Measurements from ENCODE around the gene CD300C. TPM values are rescaled to one million over a fixed set of nuclear protein-coding genes. Genes with fewer than 3 reads are reported as not detected.
A peak's percentile ranks its signal among the peaks of the same experiment; 100 is the strongest.
"Not testable (repeated sequence)": the region's sequence is repeated elsewhere in the genome, so short reads cannot be mapped to it uniquely, and the experiment has no call there.

CD300C gene
- total RNA-seq, 1 donor from 2014 or later, result 13.9 TPM

- no peaks in the 10 kb centered on the region for H3K27me3 ChIP-seq (ENCODE audit: low read depth)
- H3K4me1 ChIP-seq, result no peaks in the 10 kb centered on the region
- DNase-seq, result no peak
- H3K27ac ChIP-seq, result no peak overlapping the region
- no peak overlapping the region for H3K4me3 ChIP-seq
- ATAC-seq, result no peak
- no peaks in the 10 kb centered on the region for H3K9me3 ChIP-seq
- intact Hi-C loops (cut with DNase I), result no loop called here
- no peak for TF ChIP-seq CTCF (IDR thresholded peaks at IDR 0.05)
- no peaks in the 10 kb centered on the region for H3K36me3 ChIP-seq
Measured at GRCh38 chr17:74508156-74508555, 37.8 kb downstream of the CD300C start.

- H3K27me3 ChIP-seq (ENCODE audit: low read depth); DNase-seq; H3K9me3 ChIP-seq; H3K4me3 ChIP-seq; ATAC-seq; H3K36me3 ChIP-seq; H3K27ac ChIP-seq; H3K4me1 ChIP-seq; intact Hi-C loops (cut with DNase I): not testable (repeated sequence)
Measured at GRCh38 chr17:74503949-74504348, 42.0 kb downstream of the CD300C start.

GRCh38 chr17:74502861-74503260 is 43.1 kb downstream of the CD300C start:
- intact Hi-C loops (cut with DNase I), result no loop called here
- Histone ChIP-seq H3K36me3 (no peaks in the 10 kb centered on the region), H3K27ac (no peak overlapping the region), H3K4me3 (no peak overlapping the region), H3K9me3 (no peaks in the 10 kb centered on the region), H3K27me3 (ENCODE audit: low read depth) (no peaks in the 10 kb centered on the region), H3K4me1 (no peaks in the 10 kb centered on the region)
- ATAC-seq, result no peak
- no peak for DNase-seq
- TF ChIP-seq CTCF (IDR thresholded peaks at IDR 0.05), result no peak

- no peak for ATAC-seq
- H3K36me3 ChIP-seq, result no peaks in the 10 kb centered on the region
- H3K27me3 ChIP-seq (ENCODE audit: low read depth), result no peaks in the 10 kb centered on the region
- intact Hi-C loops (cut with DNase I), result no loop called here
- no peak overlapping the region for H3K27ac ChIP-seq
- DNase-seq, result no peak
- H3K4me1 ChIP-seq, result no peaks in the 10 kb centered on the region
- no peaks in the 10 kb centered on the region for H3K9me3 ChIP-seq
- no peak for TF ChIP-seq CTCF (IDR thresholded peaks at IDR 0.05)
- H3K4me3 ChIP-seq, result no peak overlapping the region
Measured at GRCh38 chr17:74499992-74500391, 45.9 kb downstream of the CD300C start.

- H3K27me3 ChIP-seq (ENCODE audit: low read depth), result no peaks in the 10 kb centered on the region
- H3K9me3 ChIP-seq, result no peaks in the 10 kb centered on the region
- H3K36me3 ChIP-seq, result no peaks in the 10 kb centered on the region
- H3K27ac ChIP-seq, result no peak overlapping the region
- no peak for TF ChIP-seq CTCF (IDR thresholded peaks at IDR 0.05)
- DNase-seq (no peak), ATAC-seq (no peak)
- H3K4me1 ChIP-seq, result no peaks in the 10 kb centered on the region
- intact Hi-C loops (cut with DNase I), result no loop called here
- H3K4me3 ChIP-seq, result no peak overlapping the region
Measured at GRCh38 chr17:74497471-74497870, 48.4 kb downstream of the CD300C start.

GRCh38 chr17:74493331-74493833 is 52.5 kb downstream of the CD300C start:
- DNase-seq (peak; percentile 70), ATAC-seq (peak; percentile 87 to 90)
- Histone ChIP-seq H3K27me3 (ENCODE audit: low read depth) (no peaks in the 10 kb centered on the region), H3K4me1 (peaks cover 8% of the 10 kb centered on the region), H3K36me3 (no peaks in the 10 kb centered on the region), H3K27ac (no peak overlapping the region), H3K4me3 (no peak overlapping the region), H3K9me3 (no peaks in the 10 kb centered on the region)
- intact Hi-C loops (cut with DNase I), result no loop called here
- TF ChIP-seq CTCF (IDR thresholded peaks at IDR 0.05), result peak; percentile 94
